ENCODE measurements around the gene DPEP1. TPM values are rescaled to one million over a fixed set of nuclear protein-coding genes. Genes with fewer than 3 reads are reported as not detected.

Gene DPEP1
- total RNA-seq, 1 experiment from 2014 or later = 8.1 TPM

DNA sequence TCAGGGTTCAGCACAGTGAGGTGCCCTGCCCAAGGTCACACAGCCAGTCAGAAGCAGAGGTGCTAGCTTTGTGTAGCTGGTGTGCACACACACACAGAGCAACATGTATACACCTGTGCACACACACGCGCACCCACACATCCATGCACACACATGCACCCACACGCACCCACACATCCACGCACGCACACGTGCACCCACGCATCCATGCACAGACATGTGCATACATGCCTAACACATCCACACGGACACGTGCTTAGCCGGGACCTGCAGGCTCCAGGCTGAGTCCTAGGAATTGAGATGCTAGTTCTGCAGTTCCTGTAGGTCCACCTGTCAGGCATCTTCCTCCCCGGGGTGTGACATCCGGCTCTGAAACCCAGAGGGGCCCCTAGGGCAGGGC lies 13.0 kb upstream of the DPEP1 start:
- H3K4me1 ChIP-seq = no peaks in the 10 kb centered on the region
- H3K27ac Mint-ChIP-seq (ENCODE audit: unreplicated experiment) = no peak overlapping the region
- no peaks in the 10 kb centered on the region for H3K27me3 ChIP-seq (replicated peaks; ENCODE audit: control insufficient read depth, insufficient read depth, low read length)
- H3K9me3 ChIP-seq = no peaks in the 10 kb centered on the region
- H3K27me3 Mint-ChIP-seq (ENCODE audit: insufficient read depth, unreplicated experiment) = no peaks in the 10 kb centered on the region
- POLR2A ChIA-PET = interaction anchor here (0.8 kb wide), 1 partner anchor 36 kb away, joined by 6 read pairs; no protein-coding TSS in a partner anchor
- TF ChIP-seq CTCF (IDR thresholded peaks at IDR 0.05; ENCODE audit: insufficient read depth in 1 of 2, low read depth in 1 of 2, low read length in 1 of 2, severe bottlenecking in 1 of 2, unreplicated experiment in 1 of 2) = no peak
- intact Hi-C loops (cut with micrococcal nuclease; ENCODE audit: unreplicated experiment) = no loop called here
- DNase-seq = no peak
- H3K9me3 Mint-ChIP-seq (ENCODE audit: unreplicated experiment) = no peaks in the 10 kb centered on the region
- H3K36me3 ChIP-seq (ENCODE audit: control insufficient read depth, insufficient read depth, low read length) = no peaks in the 10 kb centered on the region
- no peak overlapping the region for H3K4me3 ChIP-seq (ENCODE audit: low read depth, low read length)
- no peaks in the 10 kb centered on the region for H3K4me1 Mint-ChIP-seq (ENCODE audit: low read depth, unreplicated experiment)
- no peak overlapping the region for H3K4me3 Mint-ChIP-seq (ENCODE audit: unreplicated experiment)
- CTCF ChIA-PET = no interaction called here
- H3K36me3 Mint-ChIP-seq (ENCODE audit: insufficient read depth, unreplicated experiment) = peaks cover 17% of the 10 kb centered on the region
- BruUV-seq (replicated peaks) = no TSS peak

GRCh38 chr16:89600956-89601355 lies 12.5 kb upstream of the DPEP1 start:
- intact Hi-C loops (cut with micrococcal nuclease; ENCODE audit: unreplicated experiment) = no loop called here
- H3K4me1 ChIP-seq = no peaks in the 10 kb centered on the region
- no peaks in the 10 kb centered on the region for H3K9me3 ChIP-seq
- Mint-ChIP-seq H3K4me1 (ENCODE audit: low read depth, unreplicated experiment) (no peaks in the 10 kb centered on the region), H3K36me3 (ENCODE audit: insufficient read depth, unreplicated experiment) (peaks cover 12% of the 10 kb centered on the region), H3K27me3 (ENCODE audit: insufficient read depth, unreplicated experiment) (no peaks in the 10 kb centered on the region), H3K9me3 (ENCODE audit: unreplicated experiment) (no peaks in the 10 kb centered on the region), H3K27ac (ENCODE audit: unreplicated experiment) (no peak overlapping the region), H3K4me3 (ENCODE audit: unreplicated experiment) (no peak overlapping the region)
- BruUV-seq (replicated peaks) = no TSS peak
- no peaks in the 10 kb centered on the region for H3K27me3 ChIP-seq (replicated peaks; ENCODE audit: control insufficient read depth, insufficient read depth, low read length)
- ChIA-PET POLR2A (interaction anchor here (0.7 to 0.8 kb wide), 2 partner anchors 37 to 203 kb away, joined by 3 to 6 read pairs; no protein-coding TSS in a partner anchor), CTCF (no interaction called here)
- TF ChIP-seq CTCF (IDR thresholded peaks at IDR 0.05; ENCODE audit: insufficient read depth in 1 of 2, low read depth in 1 of 2, low read length in 1 of 2, severe bottlenecking in 1 of 2, unreplicated experiment in 1 of 2) = no peak
- no peaks in the 10 kb centered on the region for H3K36me3 ChIP-seq (ENCODE audit: control insufficient read depth, insufficient read depth, low read length)
- no peak overlapping the region for H3K4me3 ChIP-seq (ENCODE audit: low read depth, low read length)
- DNase-seq = no peak

- BruUV-seq (replicated peaks) = no TSS peak
- Histone ChIP-seq H3K36me3 (ENCODE audit: control insufficient read depth, insufficient read depth, low read length) (no peaks in the 10 kb centered on the region), H3K4me1 (no peaks in the 10 kb centered on the region), H3K4me3 (ENCODE audit: low read depth, low read length) (no peak overlapping the region), H3K9me3 (no peaks in the 10 kb centered on the region), H3K27me3 (replicated peaks; ENCODE audit: control insufficient read depth, insufficient read depth, low read length) (no peaks in the 10 kb centered on the region)
- Mint-ChIP-seq H3K36me3 (ENCODE audit: insufficient read depth, unreplicated experiment) (peaks cover 12% of the 10 kb centered on the region), H3K27ac (ENCODE audit: unreplicated experiment) (no peak overlapping the region), H3K4me3 (ENCODE audit: unreplicated experiment) (no peak overlapping the region), H3K27me3 (ENCODE audit: insufficient read depth, unreplicated experiment) (no peaks in the 10 kb centered on the region), H3K4me1 (ENCODE audit: low read depth, unreplicated experiment) (no peaks in the 10 kb centered on the region), H3K9me3 (ENCODE audit: unreplicated experiment) (no peaks in the 10 kb centered on the region)
- ChIA-PET POLR2A (interaction anchor here (0.7 kb wide), 1 partner anchor 184 kb away, joined by 3 read pairs; no protein-coding TSS in a partner anchor), CTCF (no interaction called here)
- intact Hi-C loops (cut with micrococcal nuclease; ENCODE audit: unreplicated experiment) = no loop called here
- no peak for TF ChIP-seq CTCF (IDR thresholded peaks at IDR 0.05; ENCODE audit: insufficient read depth in 1 of 2, low read depth in 1 of 2, low read length in 1 of 2, severe bottlenecking in 1 of 2, unreplicated experiment in 1 of 2)
- DNase-seq = no peak
These were observed 11.6 kb upstream of the DPEP1 start for GRCh38 chr16:89601906-89602272.

All from Caco-2 (cell line).